ENCODE measurements around the gene SMYD4. TPM values are rescaled to one million over a fixed set of nuclear protein-coding genes. Genes with fewer than 3 reads are reported as not detected.

SMYD4 gene
- polyA plus RNA-seq, 1 donor, result 7.9 TPM

GRCh38 chr17:1732833-1733321 lies 96.8 kb downstream of the SMYD4 start:
- DNase-seq (ENCODE audit: low read depth), result no peak

GRCh38 chr17:1732241-1732832 lies 97.4 kb downstream of the SMYD4 start:
- no peak for DNase-seq (ENCODE audit: low read depth)

GRCh38 chr17:1731194-1731506 lies 98.6 kb downstream of the SMYD4 start:
- DNase-seq (ENCODE audit: low read depth), result no peak

- DNase-seq (ENCODE audit: low read depth), result peak; percentile 47
These were observed 99.1 kb downstream of the SMYD4 start for GRCh38 chr17:1730326-1731193.

- DNase-seq (ENCODE audit: low read depth), result no peak
These were observed 99.8 kb downstream of the SMYD4 start for GRCh38 chr17:1729966-1730325.

Other genes with a start within 250 kb of the SMYD4 start
- 3.9 TPM for gene SLC43A2, start 201.1 kb downstream of the SMYD4 start, polyA plus RNA-seq (ENCODE audit: insufficient read length)
- 7.1 TPM for gene SCARF1, start 184.2 kb downstream of the SMYD4 start, polyA plus RNA-seq (ENCODE audit: insufficient read length)
- gene RILP, start 180.0 kb downstream of the SMYD4 start, polyA plus RNA-seq (ENCODE audit: insufficient read length), result 2.7 TPM
- 161 TPM for gene PRPF8, start 145.0 kb downstream of the SMYD4 start, polyA plus RNA-seq (ENCODE audit: insufficient read length)
- gene TLCD2, start 119.5 kb downstream of the SMYD4 start, polyA plus RNA-seq (ENCODE audit: insufficient read length), result 5.3 TPM
- 14.5 TPM for gene WDR81, start 105.2 kb downstream of the SMYD4 start, polyA plus RNA-seq (ENCODE audit: insufficient read length)
- 2.4 TPM for gene SERPINF2, start 87.0 kb downstream of the SMYD4 start, polyA plus RNA-seq (ENCODE audit: insufficient read length)
- gene SERPINF1, start 67.8 kb downstream of the SMYD4 start, polyA plus RNA-seq (ENCODE audit: insufficient read length), result 313 TPM
- 46.4 TPM for gene RPA1, start 103 bp upstream of the SMYD4 start, polyA plus RNA-seq (ENCODE audit: insufficient read length)
- 1.5 TPM for gene RTN4RL1, start 195.4 kb upstream of the SMYD4 start, polyA plus RNA-seq (ENCODE audit: insufficient read length)
- gene DPH1, start 200.3 kb upstream of the SMYD4 start, polyA plus RNA-seq (ENCODE audit: insufficient read length), result 30.9 TPM
- 9.3 TPM for gene OVCA2, start 212.1 kb upstream of the SMYD4 start, polyA plus RNA-seq (ENCODE audit: insufficient read length)
- 34.5 TPM for gene HIC1, start 225.2 kb upstream of the SMYD4 start, polyA plus RNA-seq (ENCODE audit: insufficient read length)